Activated T-cell treated with anti-CD3 and anti-CD28 coated beads for 48 hours (primary cell): Measurements from ENCODE around the gene ISX.

Experiments
- DNase-seq: peaks from one replicate; pipeline ENCODE4 v3.0.0-alpha.2; 2020; ENCODE audit warnings: low read depth

Gene ISX

GRCh38 chr22:35113341-35113740 lies 47.4 kb downstream of the ISX start:
- no peak for DNase-seq

GRCh38 chr22:35114131-35114980 lies 48.4 kb downstream of the ISX start:
- no peak for DNase-seq

- DNase-seq, result no peak
Measured at GRCh38 chr22:35115515-35115914, 49.6 kb downstream of the ISX start.

GRCh38 chr22:35116269-35116668 lies 50.3 kb downstream of the ISX start:
- DNase-seq, result no peak

- no peak for DNase-seq
Measured at GRCh38 chr22:35116817-35117216, 50.9 kb downstream of the ISX start.

- no peak for DNase-seq
Measured at GRCh38 chr22:35119494-35119893, 53.5 kb downstream of the ISX start.

GRCh38 chr22:35124691-35125219 lies 58.8 kb downstream of the ISX start:
- no peak for DNase-seq

GRCh38 chr22:35126993-35127392 lies 61.0 kb downstream of the ISX start:
- DNase-seq, result no peak

GRCh38 chr22:35128637-35129036 lies 62.7 kb downstream of the ISX start:
- DNase-seq, result no peak

- DNase-seq, result no peak
Measured at GRCh38 chr22:35131525-35132000, 65.6 kb downstream of the ISX start.

- no peak for DNase-seq
Measured at GRCh38 chr22:35132568-35132967, 66.6 kb downstream of the ISX start.

- no peak for DNase-seq
Measured at GRCh38 chr22:35133702-35134380, 67.9 kb downstream of the ISX start.

GRCh38 chr22:35134637-35135036 lies 68.7 kb downstream of the ISX start:
- DNase-seq, result no peak

GRCh38 chr22:35135165-35135564 lies 69.2 kb downstream of the ISX start:
- no peak for DNase-seq
